Measurements from ENCODE around the gene PPP4R2.

DNA sequence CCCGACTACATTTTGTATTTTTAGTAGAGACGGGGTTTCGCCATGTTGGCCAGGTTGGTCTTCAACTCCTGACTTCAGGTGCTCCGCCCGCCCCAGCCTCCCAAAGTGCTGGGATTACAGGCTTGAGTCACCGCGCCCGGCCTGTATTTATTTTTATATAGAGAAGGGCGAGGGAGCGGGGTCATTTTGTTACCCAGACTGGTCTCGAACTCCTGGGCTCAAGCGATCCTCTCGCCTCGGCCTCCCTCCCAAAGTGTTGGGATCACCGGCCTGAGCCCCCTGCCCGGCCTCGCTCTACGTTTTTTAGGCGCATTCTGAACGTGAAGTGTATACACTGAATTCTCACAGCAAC lies 514 bp upstream of the PPP4R2 start:
- TF ChIP-seq POLR2A (IDR thresholded peaks at IDR 0.05), result no peak
- TF ChIP-seq, protein P1, sequence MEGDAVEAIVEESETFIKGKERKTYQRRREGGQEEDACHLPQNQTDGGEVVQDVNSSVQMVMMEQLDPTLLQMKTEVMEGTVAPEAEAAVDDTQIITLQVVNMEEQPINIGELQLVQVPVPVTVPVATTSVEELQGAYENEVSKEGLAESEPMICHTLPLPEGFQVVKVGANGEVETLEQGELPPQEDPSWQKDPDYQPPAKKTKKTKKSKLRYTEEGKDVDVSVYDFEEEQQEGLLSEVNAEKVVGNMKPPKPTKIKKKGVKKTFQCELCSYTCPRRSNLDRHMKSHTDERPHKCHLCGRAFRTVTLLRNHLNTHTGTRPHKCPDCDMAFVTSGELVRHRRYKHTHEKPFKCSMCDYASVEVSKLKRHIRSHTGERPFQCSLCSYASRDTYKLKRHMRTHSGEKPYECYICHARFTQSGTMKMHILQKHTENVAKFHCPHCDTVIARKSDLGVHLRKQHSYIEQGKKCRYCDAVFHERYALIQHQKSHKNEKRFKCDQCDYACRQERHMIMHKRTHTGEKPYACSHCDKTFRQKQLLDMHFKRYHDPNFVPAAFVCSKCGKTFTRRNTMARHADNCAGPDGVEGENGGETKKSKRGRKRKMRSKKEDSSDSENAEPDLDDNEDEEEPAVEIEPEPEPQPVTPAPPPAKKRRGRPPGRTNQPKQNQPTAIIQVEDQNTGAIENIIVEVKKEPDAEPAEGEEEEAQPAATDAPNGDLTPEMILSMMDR (IDR thresholded peaks at IDR 0.05), result no peak

All from breast epithelium (tissue), 3 donors.